Uterus (tissue), 4 donors: Measurements from ENCODE around the gene MMS22L. TPM values are rescaled to one million over a fixed set of nuclear protein-coding genes. Genes with fewer than 3 reads are reported as not detected.
"Not testable (repeated sequence)": the region's sequence is repeated elsewhere in the genome, so short reads cannot be mapped to it uniquely, and the experiment has no call there.

Source experiments
- DNase-seq, 2 donors: peaks; one replicate each; pipeline ENCODE4 v3.0.0-alpha.2; 2019 to 2020
- H3K27ac ChIP-seq, 2 donors: fragments of 200-600 bp; sonication (generic); 1 replicate in 1 of 2; 2 replicates in 1 of 2; pipeline ENCODE4 v1.5.1; 2016 to 2018
- H3K27me3 ChIP-seq, 2 donors: fragments of 200-600 bp; sonication (generic); one replicate each; pipeline ENCODE4 v1.5.1; 2018 to 2019; ENCODE audit warnings: control low read depth in 1 of 2
- H3K36me3 ChIP-seq, 2 donors: fragments of 200-600 bp; sonication (generic); one replicate each; pipeline ENCODE4 v1.5.1; 2019; ENCODE audit warnings: control low read depth in 1 of 2
- H3K4me1 ChIP-seq, 2 donors: fragments of 200-600 bp; sonication (generic); one replicate each; pipeline ENCODE4 v1.5.1; 2018 to 2019; ENCODE audit warnings: control low read depth in 1 of 2
- H3K4me3 ChIP-seq, 2 donors: fragments of 200-600 bp; sonication (generic); 1 replicate in 1 of 2; 2 replicates in 1 of 2; pipeline ENCODE4 v1.5.1; 2018 to 2019; ENCODE audit warnings: mild to moderate bottlenecking in 1 of 2
- H3K9me3 ChIP-seq, 2 donors: fragments of 200-600 bp; sonication (generic); one replicate each; pipeline ENCODE4 v1.5.1; 2019; ENCODE audit warnings: control low read depth in 1 of 2
- CTCF ChIP-seq, 4 experiments: fragments of 200-600 bp in 2 of 4; fragments of 450-650 bp in 2 of 4; sonication (generic) in 2 of 4; IDR thresholded peaks; one replicate each; pipeline ENCODE4 v1.5.1; 2016 to 2019; ENCODE audit warnings: antibody characterized with exemption in 4 of 4, mild to moderate bottlenecking in 2 of 4, moderate library complexity in 1 of 4
- POLR2A ChIP-seq, 2 donors: fragments of 450-650 bp; IDR thresholded peaks; one replicate each; pipeline ENCODE4 v1.6.1; 2016; ENCODE audit warnings: antibody characterized with exemption in 2 of 2, mild to moderate bottlenecking in 1 of 2, moderate library complexity in 1 of 2
- intact Hi-C: fragments of 100-400 bp; cut with DNase I; formaldehyde crosslinking; loops from one replicate; pipeline ENCODE4 v1.15.1; 2023; ENCODE audit warnings: low total_unique reads
- total RNA-seq, 4 donors: library from RNA; depleted of rRNA in 3 of 4; stranded (reverse); fragments of >200 nt in 3 of 4; gene quantifications; one replicate each; pipeline versions ENCODE4 v1.1.0 to v1.2.4, GENCODE V29; 2014 to 2023
- donor health status: DM: yes; HTN: yes; CAD: no.

Gene MMS22L
- total RNA-seq, 4 donors from 2014 or later: 1.5 to 36.7 (median 9.8) TPM

GRCh38 chr6:97176468-97176867 lies 106.5 kb downstream of the MMS22L start:
- no peak overlapping the region for H3K27ac ChIP-seq
- intact Hi-C loops: no loop called here
- no peaks in the 10 kb centered on the region for H3K4me1 ChIP-seq
- no peak for DNase-seq
- no peaks in the 10 kb centered on the region for H3K27me3 ChIP-seq
- H3K36me3 ChIP-seq: peaks cover 0 to 2% of the 10 kb centered on the region in 2 donors
- TF ChIP-seq CTCF (IDR thresholded peaks at IDR 0.05) (no peak), POLR2A (IDR thresholded peaks at IDR 0.05) (no peak)
- H3K9me3 ChIP-seq: no peaks in the 10 kb centered on the region
- no peak overlapping the region for H3K4me3 ChIP-seq

GRCh38 chr6:97175806-97176205 lies 107.2 kb downstream of the MMS22L start:
- Histone ChIP-seq H3K4me3 (no peak overlapping the region), H3K36me3 (peaks cover 0 to 2% of the 10 kb centered on the region in 2 donors), H3K27ac (no peak overlapping the region), H3K4me1 (no peaks in the 10 kb centered on the region), H3K9me3 (no peaks in the 10 kb centered on the region), H3K27me3 (no peaks in the 10 kb centered on the region)
- no peak for TF ChIP-seq CTCF (IDR thresholded peaks at IDR 0.05)
- TF ChIP-seq POLR2A (IDR thresholded peaks at IDR 0.05): no peak
- intact Hi-C loops: no loop called here
- no peak for DNase-seq

GRCh38 chr6:97174471-97174870 lies 108.5 kb downstream of the MMS22L start:
- H3K4me1 ChIP-seq: no peaks in the 10 kb centered on the region
- no peaks in the 10 kb centered on the region for H3K9me3 ChIP-seq
- TF ChIP-seq CTCF (IDR thresholded peaks at IDR 0.05): no peak
- TF ChIP-seq POLR2A (IDR thresholded peaks at IDR 0.05): no peak
- no peak overlapping the region for H3K4me3 ChIP-seq
- H3K27ac ChIP-seq: no peak overlapping the region
- peaks cover 0 to 2% of the 10 kb centered on the region in 2 donors for H3K36me3 ChIP-seq
- no peak for DNase-seq
- intact Hi-C loops: no loop called here
- H3K27me3 ChIP-seq: no peaks in the 10 kb centered on the region

GRCh38 chr6:97160280-97160679 lies 122.7 kb downstream of the MMS22L start:
- Histone ChIP-seq H3K27me3 (no peaks in the 10 kb centered on the region), H3K4me1 (no peaks in the 10 kb centered on the region), H3K27ac (no peak overlapping the region), H3K4me3 (no peak overlapping the region), H3K36me3 (no peaks in the 10 kb centered on the region), H3K9me3 (no peaks in the 10 kb centered on the region)
- DNase-seq: no peak
- intact Hi-C loops: no loop called here
- no peak for TF ChIP-seq POLR2A (IDR thresholded peaks at IDR 0.05)
- no peak for TF ChIP-seq CTCF (IDR thresholded peaks at IDR 0.05)

GRCh38 chr6:97155447-97155846 lies 127.6 kb downstream of the MMS22L start:
- DNase-seq, H3K9me3 ChIP-seq, H3K4me3 ChIP-seq, H3K27ac ChIP-seq, H3K36me3 ChIP-seq, intact Hi-C loops, H3K27me3 ChIP-seq, H3K4me1 ChIP-seq: not testable (repeated sequence)

GRCh38 chr6:97154015-97154414 lies 129.0 kb downstream of the MMS22L start:
- Histone ChIP-seq H3K27me3 (no peaks in the 10 kb centered on the region), H3K36me3 (no peaks in the 10 kb centered on the region), H3K27ac (no peak overlapping the region), H3K4me1 (no peaks in the 10 kb centered on the region), H3K9me3 (no peaks in the 10 kb centered on the region), H3K4me3 (no peak overlapping the region)
- DNase-seq: no peak
- TF ChIP-seq CTCF (IDR thresholded peaks at IDR 0.05) (no peak), POLR2A (IDR thresholded peaks at IDR 0.05) (no peak)
- intact Hi-C loops: no loop called here
